Right lobe of liver (tissue), 6 donors: Measurements from ENCODE around the gene NCKAP5. TPM values are rescaled to one million over a fixed set of nuclear protein-coding genes. Genes with fewer than 3 reads are reported as not detected.

ENCODE experiments used
- ATAC-seq, 4 donors: fragments of 200-7000 bp; cut with Tn5 transposase; one replicate each; pipeline ENCODE4 v1.9.1; 2020; ENCODE audit warnings: mild to moderate bottlenecking in 4 of 4, moderate library complexity in 4 of 4
- DNase-seq, 3 donors: peaks; one replicate each; pipeline ENCODE4 v3.0.0-alpha.2; 2020
- H3K27ac ChIP-seq, 3 donors: fragments of 200-600 bp; one replicate each; pipeline ENCODE4 v1.8.0; 2022
- H3K27me3 ChIP-seq, 2 donors: fragments of 200-600 bp; one replicate each; pipeline ENCODE4 v1.8.0; 2022
- H3K36me3 ChIP-seq, 4 donors: fragments of 200-600 bp; sonication (generic) in 1 of 4; one replicate each; pipeline versions ENCODE4 v1.5.1 to v1.8.0; 2017 to 2022; ENCODE audit warnings: control low read depth in 1 of 4
- H3K4me1 ChIP-seq, 4 donors: fragments of 200-600 bp; sonication (generic) in 1 of 4; one replicate each; pipeline versions ENCODE4 v1.5.1 to v1.8.0; 2017 to 2022; ENCODE audit warnings: control low read depth in 1 of 4
- H3K4me3 ChIP-seq, 3 donors: fragments of 200-600 bp; one replicate each; pipeline ENCODE4 v1.8.0; 2022
- H3K9me3 ChIP-seq, 4 donors: fragments of 200-600 bp; sonication (generic) in 1 of 4; one replicate each; pipeline versions ENCODE4 v1.5.1 to v1.8.0; 2017 to 2022; ENCODE audit warnings: control low read depth in 1 of 4
- POLR2A ChIP-seq: fragments of 450-650 bp; IDR thresholded peaks from one replicate; pipeline ENCODE4 v1.6.1; 2017; ENCODE audit warnings: antibody characterized with exemption, mild to moderate bottlenecking
- WGBS: methylation state at CpG from one replicate; pipeline ENCODE4 v1.1.6; 2018; ENCODE audit warnings: low coverage, low lambda C conversion rate; ENCODE audit not compliant: insufficient coverage; ENCODE audit errors: missing lambda C conversion rate; 5-methylcytosine and 5-hydroxymethylcytosine counted together
- intact Hi-C, 2 donors: fragments of 100-400 bp; cut with DNase I; formaldehyde crosslinking; loops; one replicate each; pipeline versions ENCODE4 v1.11.2 to v1.14.1; 2022
- total RNA-seq, 6 experiments: library from RNA; depleted of rRNA in 2 of 6; stranded (reverse); fragments of >200 nt in 2 of 6; fragmentation: NEBNext Ultra II Directional in 3 of 6; extraction: Animal tissue kit (Norgen Biotek cat#: 25700) in 3 of 6; gene quantifications; one replicate each; pipeline versions ENCODE4 v1.1.0 to v1.2.4, GENCODE V29; 2016 to 2023
- TF ChIP-seq, protein P1 (sequence below), 4 donors: fragments of 200-600 bp in 3 of 4; fragments of 450-650 bp in 1 of 4; IDR thresholded peaks; one replicate each; pipeline versions ENCODE4 v1.5.1 to v1.8.0; 2016 to 2022; ENCODE audit warnings: antibody characterized with exemption in 4 of 4, mild to moderate bottlenecking in 2 of 4
- donor health status: DM: no; HTN: yes; CAD: no.
- donor health status: DM: no; HTN: no; CAD: no.
- donor health status: DM: no; HTN: no; CAD: no.
- donor health status: DM: no; HTN: yes; CAD: no.
- donor health status: DM: no; HTN: yes; CAD: no.

NCKAP5 gene
- total RNA-seq, 6 experiments from 2014 or later: 3.6 to 11.7 (median 6.9) TPM

DNA sequence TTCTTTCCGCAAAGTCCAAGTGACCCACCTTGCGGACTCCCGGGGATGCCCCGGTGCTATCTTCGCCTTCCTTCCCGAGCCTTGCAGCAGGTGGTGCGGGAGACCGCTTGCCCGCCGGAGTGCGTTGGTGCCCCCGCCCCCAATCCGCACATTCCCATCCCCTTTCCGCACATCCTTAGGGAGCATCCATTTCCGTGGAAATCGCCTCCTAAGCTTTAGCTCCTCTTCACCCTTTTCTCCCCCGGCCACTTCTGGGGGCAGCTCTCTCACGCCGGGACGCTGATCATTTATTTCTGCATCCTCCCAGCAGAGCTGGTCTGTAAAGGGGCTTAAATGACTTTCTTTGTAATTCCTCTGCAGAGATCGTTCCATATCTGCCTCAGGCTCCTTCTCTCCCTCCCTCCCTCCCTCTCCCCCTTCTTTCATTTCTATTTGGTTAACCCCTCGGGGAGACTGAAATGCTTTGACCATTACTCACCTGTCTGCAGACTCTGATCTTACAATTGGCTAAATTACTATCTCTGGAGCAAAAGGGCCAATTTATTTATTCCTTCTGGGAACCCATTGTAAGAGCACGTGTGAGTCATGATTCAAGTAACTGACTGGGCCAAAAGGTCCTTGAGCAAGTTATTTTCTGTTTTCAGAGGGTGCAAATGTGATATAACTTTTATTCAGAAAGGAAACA is 897.0 kb downstream of the NCKAP5 start:
- 32% methylated on average over 17 of the region's 23 CpGs for WGBS
- ATAC-seq: no peak
- H3K4me1 ChIP-seq: peaks cover 0 to 20% (median 4%) of the 10 kb centered on the region in 4 donors
- H3K9me3 ChIP-seq: no peaks in the 10 kb centered on the region
- TF ChIP-seq, protein P1, sequence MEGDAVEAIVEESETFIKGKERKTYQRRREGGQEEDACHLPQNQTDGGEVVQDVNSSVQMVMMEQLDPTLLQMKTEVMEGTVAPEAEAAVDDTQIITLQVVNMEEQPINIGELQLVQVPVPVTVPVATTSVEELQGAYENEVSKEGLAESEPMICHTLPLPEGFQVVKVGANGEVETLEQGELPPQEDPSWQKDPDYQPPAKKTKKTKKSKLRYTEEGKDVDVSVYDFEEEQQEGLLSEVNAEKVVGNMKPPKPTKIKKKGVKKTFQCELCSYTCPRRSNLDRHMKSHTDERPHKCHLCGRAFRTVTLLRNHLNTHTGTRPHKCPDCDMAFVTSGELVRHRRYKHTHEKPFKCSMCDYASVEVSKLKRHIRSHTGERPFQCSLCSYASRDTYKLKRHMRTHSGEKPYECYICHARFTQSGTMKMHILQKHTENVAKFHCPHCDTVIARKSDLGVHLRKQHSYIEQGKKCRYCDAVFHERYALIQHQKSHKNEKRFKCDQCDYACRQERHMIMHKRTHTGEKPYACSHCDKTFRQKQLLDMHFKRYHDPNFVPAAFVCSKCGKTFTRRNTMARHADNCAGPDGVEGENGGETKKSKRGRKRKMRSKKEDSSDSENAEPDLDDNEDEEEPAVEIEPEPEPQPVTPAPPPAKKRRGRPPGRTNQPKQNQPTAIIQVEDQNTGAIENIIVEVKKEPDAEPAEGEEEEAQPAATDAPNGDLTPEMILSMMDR (IDR thresholded peaks at IDR 0.05): no peak
- no peak for TF ChIP-seq POLR2A
- intact Hi-C loops: no loop called here
- no peak for DNase-seq
- H3K27ac ChIP-seq: no peak overlapping the region
- peak overlapping the region; percentile 51 to 52 (median 51) for H3K4me3 ChIP-seq
- peaks cover 0 to 11% of the 10 kb centered on the region in 2 donors for H3K27me3 ChIP-seq
- no peaks in the 10 kb centered on the region for H3K36me3 ChIP-seq

DNA sequence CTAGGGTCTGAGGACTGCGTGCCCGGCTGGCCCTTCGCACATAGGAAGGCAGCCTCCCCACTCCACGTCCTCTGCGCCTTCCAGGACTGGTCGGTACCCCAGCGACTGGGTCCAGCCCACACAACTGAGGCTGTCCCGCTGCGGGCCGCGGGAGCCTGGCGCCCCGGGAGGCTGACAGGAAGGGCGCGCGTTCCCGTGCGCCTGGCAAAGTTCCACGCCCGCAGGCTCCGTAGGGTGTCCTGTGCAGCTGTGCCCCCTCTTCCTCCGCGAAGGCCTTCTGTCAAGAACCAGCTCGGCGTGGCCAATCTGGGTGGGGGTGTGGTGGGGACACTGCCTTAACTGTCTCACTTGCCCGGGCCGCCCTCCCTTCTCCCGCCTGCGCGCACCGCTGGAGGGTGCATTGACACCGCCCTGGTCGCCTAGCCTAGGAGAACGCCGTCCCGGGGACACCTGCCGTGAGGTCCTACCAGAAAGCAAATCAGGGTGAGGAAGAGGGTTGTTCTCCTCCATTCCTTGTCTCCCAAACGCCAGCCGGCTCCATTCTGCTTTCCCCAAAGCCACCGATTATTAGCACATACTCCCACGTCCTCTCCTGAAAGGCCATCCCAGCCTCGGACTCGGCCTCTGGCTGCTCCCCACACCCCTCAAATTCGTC is 897.6 kb downstream of the NCKAP5 start:
- no peak overlapping the region for H3K27ac ChIP-seq
- 2% methylated on average over 10 of the region's 44 CpGs for WGBS
- DNase-seq: peak; percentile 52 to 72 (median 63)
- intact Hi-C loops: no loop called here
- H3K36me3 ChIP-seq: no peaks in the 10 kb centered on the region
- no peak for TF ChIP-seq POLR2A
- TF ChIP-seq, protein P1 (IDR thresholded peaks at IDR 0.05): peak in 3 of 4 donors; percentile 10 to 16 (median 13)
- peaks cover 0 to 11% of the 10 kb centered on the region in 2 donors for H3K27me3 ChIP-seq
- peak; percentile 77 to 85 (median 80) for ATAC-seq
- H3K4me1 ChIP-seq: peaks cover 0 to 20% (median 4%) of the 10 kb centered on the region in 4 donors
- no peaks in the 10 kb centered on the region for H3K9me3 ChIP-seq
- H3K4me3 ChIP-seq: peak overlapping the region; percentile 51 to 52 (median 51)

DNA sequence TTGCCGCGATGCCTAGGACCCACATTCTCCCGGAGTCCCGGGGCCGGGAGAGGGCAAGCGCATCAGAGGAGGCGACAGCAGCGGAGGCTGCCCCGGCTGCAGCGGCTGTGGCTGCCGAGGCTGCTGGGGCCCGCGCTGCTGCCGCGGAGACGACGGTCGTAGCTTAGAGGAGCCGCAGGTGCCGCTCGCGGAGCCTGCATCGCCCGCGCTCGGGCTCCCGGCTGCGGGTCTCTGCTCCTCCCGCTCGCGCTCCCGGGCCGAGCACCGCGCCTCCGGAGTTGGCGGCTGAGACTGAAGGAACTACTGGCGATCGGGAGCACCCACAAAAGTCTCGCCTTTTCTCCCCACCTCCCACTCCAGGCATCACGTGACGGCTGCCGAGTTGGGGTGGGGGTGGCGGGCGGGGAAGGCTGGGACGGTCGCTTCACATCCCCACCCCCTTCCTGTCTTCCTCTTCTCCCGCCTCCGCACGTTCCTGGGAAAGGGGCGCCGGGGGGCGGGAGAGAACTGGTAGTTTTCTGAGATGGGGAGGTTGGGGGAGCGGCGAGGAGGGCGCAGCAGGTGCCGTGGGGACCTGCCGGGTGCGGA is 898.3 kb downstream of the NCKAP5 start, which contains the start of gene LYPD1:
LYPD1 (minus strand) TSS at position 298 of the 588 bp plus-strand sequence; CDS start at position 25, 273 bp downstream.
- H3K27ac ChIP-seq: no peak within 1 kb of the TSS
- peak within 1 kb of the TSS; percentile 51 to 52 (median 51) for H3K4me3 ChIP-seq
- H3K27me3 ChIP-seq: peaks cover 0 to 11% of the 10 kb centered on the region in 2 donors
- H3K4me1 ChIP-seq: peaks cover 0 to 20% (median 4%) of the 10 kb centered on the region in 4 donors
- H3K36me3 ChIP-seq: no peaks in the 10 kb centered on the region
- 0% methylated on average over 5 of the region's 59 CpGs for WGBS
- intact Hi-C loops: no loop called here
- no peaks in the 10 kb centered on the region for H3K9me3 ChIP-seq
- no peak for TF ChIP-seq POLR2A
- TF ChIP-seq, protein P1 (IDR thresholded peaks at IDR 0.05): no peak
- ATAC-seq (peak; percentile 56 to 73 (median 70)), DNase-seq (peak in 1 of 3 donors; percentile 40)

DNA sequence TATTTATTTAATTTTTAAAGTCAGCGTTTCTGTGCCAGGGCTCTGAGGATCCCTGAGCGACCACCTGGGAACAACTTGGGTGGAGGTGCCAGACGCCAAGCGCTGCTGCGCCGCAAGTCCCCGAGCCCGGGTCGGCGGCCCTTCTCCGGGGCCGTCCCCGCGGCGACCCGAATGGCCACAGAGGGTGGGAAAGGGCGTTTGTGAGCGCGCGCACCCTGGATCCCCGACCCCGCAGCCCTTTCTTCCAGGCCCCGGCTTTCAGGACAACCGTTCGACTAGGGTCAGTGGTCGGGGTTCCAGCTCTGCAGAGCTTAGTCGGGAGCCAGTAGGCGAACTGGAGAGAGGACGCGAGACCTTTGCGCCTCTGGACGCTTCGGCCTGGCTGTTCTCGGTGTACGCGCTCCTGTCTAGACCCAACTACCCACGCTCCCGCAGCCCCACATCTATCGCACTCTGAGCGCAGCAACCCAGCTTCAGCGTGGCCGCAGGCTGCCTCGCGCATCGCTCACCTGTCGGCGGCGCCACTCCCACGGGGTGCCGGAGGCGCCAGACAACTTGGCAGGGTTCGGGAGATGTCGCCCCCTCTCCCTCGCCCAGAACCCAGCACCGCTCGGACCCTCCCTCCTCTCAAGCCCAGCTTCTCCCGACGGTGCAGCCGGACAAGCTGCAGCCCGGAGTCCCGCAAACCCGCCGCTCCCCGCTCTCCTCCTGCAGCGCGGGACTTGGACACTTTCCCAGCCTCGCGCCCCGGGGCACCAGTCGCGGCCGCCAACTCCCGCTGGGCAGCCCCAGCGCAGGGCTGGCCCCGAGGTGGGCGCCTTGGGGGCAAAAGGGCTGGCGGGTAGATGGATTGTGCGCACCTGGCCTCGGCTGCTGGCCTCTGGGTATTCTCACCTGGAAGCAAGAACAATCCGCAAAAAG is 899.0 kb downstream of the NCKAP5 start:
- 0% methylated on average over 16 of the region's 80 CpGs for WGBS
- intact Hi-C loops: no loop called here
- Histone ChIP-seq H3K27me3 (peaks cover 0 to 11% of the 10 kb centered on the region in 2 donors), H3K27ac (no peak overlapping the region), H3K36me3 (no peaks in the 10 kb centered on the region), H3K9me3 (no peaks in the 10 kb centered on the region), H3K4me3 (peak overlapping the region; percentile 51 to 52 (median 51)), H3K4me1 (peaks cover 0 to 23% (median 4%) of the 10 kb centered on the region in 4 donors)
- ATAC-seq (peak; percentile 39 to 45 (median 44)), DNase-seq (peak in 2 of 3 donors; percentile 37 to 56)
- no peak for TF ChIP-seq POLR2A
- TF ChIP-seq, protein P1 (IDR thresholded peaks at IDR 0.05): peak in 2 of 4 donors; percentile 7 to 10
